ENCODE data around the gene CALD1. TPM values are rescaled to one million over a fixed set of nuclear protein-coding genes. Genes with fewer than 3 reads are reported as not detected.
A peak's percentile ranks its signal among the peaks of the same experiment; 100 is the strongest.

Gene CALD1
- total RNA-seq, 1 donor from 2014 or later = 118 TPM

- Histone ChIP-seq H3K27me3 (no peaks in the 10 kb centered on the region), H3K4me1 (peaks cover 6% of the 10 kb centered on the region), H2AFZ (replicated peaks) (no peak overlapping the region), H3K79me2 (ENCODE audit: low read depth) (no peaks in the 10 kb centered on the region), H3K9ac (no peak overlapping the region), H3K36me3 (no peaks in the 10 kb centered on the region), H3F3A (ENCODE audit: low read depth) (no peaks in the 10 kb centered on the region), H3K4me2 (no peak overlapping the region), H4K20me1 (ENCODE audit: low read depth) (no peaks in the 10 kb centered on the region), H3K9me3 (ENCODE audit: low read depth) (no peaks in the 10 kb centered on the region), H3K4me3 (no peak overlapping the region), H3K27ac (no peak overlapping the region)
- TF ChIP-seq EZH2 (IDR thresholded peaks at IDR 0.05) (no peak), EZH2phosphoT487 (IDR thresholded peaks at IDR 0.05) (no peak), CTCF (IDR thresholded peaks at IDR 0.05) (no peak)
- DNase-seq (ENCODE audit: low spot score) = no peak
- Mint-ChIP-seq H3K9me3 (no peaks in the 10 kb centered on the region), H3K36me3 (peaks cover 8% of the 10 kb centered on the region), H3K27me3 (ENCODE audit: insufficient read depth, low read depth) (no peaks in the 10 kb centered on the region), H3K4me3 (no peak overlapping the region), H3K4me1 (peaks cover 3% of the 10 kb centered on the region), H3K27ac (no peak overlapping the region)
Measured at GRCh38 chr7:134787720-134788119, 8.3 kb downstream of the CALD1 start.

- H3K4me3 ChIP-seq = no peak overlapping the region
- no peak overlapping the region for H2AFZ ChIP-seq (replicated peaks)
- H3K4me2 ChIP-seq = no peak overlapping the region
- no peaks in the 10 kb centered on the region for H3K27me3 ChIP-seq
- peaks cover 9% of the 10 kb centered on the region for H3K36me3 Mint-ChIP-seq
- H4K20me1 ChIP-seq (ENCODE audit: low read depth) = no peaks in the 10 kb centered on the region
- no peaks in the 10 kb centered on the region for H3K79me2 ChIP-seq (ENCODE audit: low read depth)
- H3K36me3 ChIP-seq = no peaks in the 10 kb centered on the region
- H3K9ac ChIP-seq = no peak overlapping the region
- H3K27ac ChIP-seq = no peak overlapping the region
- TF ChIP-seq EZH2 (IDR thresholded peaks at IDR 0.05) (no peak), CTCF (IDR thresholded peaks at IDR 0.05) (no peak)
- peaks cover 3% of the 10 kb centered on the region for H3K4me1 Mint-ChIP-seq
- H3K4me1 ChIP-seq = peaks cover 6% of the 10 kb centered on the region
- no peaks in the 10 kb centered on the region for H3K27me3 Mint-ChIP-seq (ENCODE audit: insufficient read depth, low read depth)
- H3F3A ChIP-seq (ENCODE audit: low read depth) = no peaks in the 10 kb centered on the region
- H3K4me3 Mint-ChIP-seq = no peak overlapping the region
- H3K27ac Mint-ChIP-seq = no peak overlapping the region
- no peak for DNase-seq (ENCODE audit: low spot score)
- no peaks in the 10 kb centered on the region for H3K9me3 Mint-ChIP-seq
- H3K9me3 ChIP-seq (ENCODE audit: low read depth) = no peaks in the 10 kb centered on the region
Measured at GRCh38 chr7:134788191-134788590, 8.8 kb downstream of the CALD1 start.

GRCh38 chr7:134789967-134790685 lies 10.7 kb downstream of the CALD1 start:
- H2AFZ ChIP-seq (replicated peaks) = no peak overlapping the region
- H3K27me3 ChIP-seq = no peaks in the 10 kb centered on the region
- no peaks in the 10 kb centered on the region for H3K9me3 ChIP-seq (ENCODE audit: low read depth)
- Mint-ChIP-seq H3K9me3 (no peaks in the 10 kb centered on the region), H3K27me3 (ENCODE audit: insufficient read depth, low read depth) (no peaks in the 10 kb centered on the region), H3K27ac (peak overlapping the region; percentile 54), H3K4me1 (peaks cover 3% of the 10 kb centered on the region), H3K36me3 (peaks cover 9% of the 10 kb centered on the region), H3K4me3 (no peak overlapping the region)
- H4K20me1 ChIP-seq (ENCODE audit: low read depth) = no peaks in the 10 kb centered on the region
- H3K79me2 ChIP-seq (ENCODE audit: low read depth) = peaks cover 4% of the 10 kb centered on the region
- H3F3A ChIP-seq (ENCODE audit: low read depth) = no peaks in the 10 kb centered on the region
- no peaks in the 10 kb centered on the region for H3K36me3 ChIP-seq
- H3K4me3 ChIP-seq = no peak overlapping the region
- TF ChIP-seq EZH2 (IDR thresholded peaks at IDR 0.05) = no peak
- TF ChIP-seq CTCF (IDR thresholded peaks at IDR 0.05) = no peak
- TF ChIP-seq EZH2phosphoT487 (IDR thresholded peaks at IDR 0.05) = no peak
- H3K4me2 ChIP-seq = no peak overlapping the region
- peaks cover 6% of the 10 kb centered on the region for H3K4me1 ChIP-seq
- H3K27ac ChIP-seq = no peak overlapping the region
- H3K9ac ChIP-seq = no peak overlapping the region
- no peak for DNase-seq (ENCODE audit: low spot score)

Data from neural progenitor cell (in vitro differentiated cells).